WTC11 (cell line): ENCODE measurements around the gene METTL15.

Experiments used
- CTCF ChIP-seq: fragments of 200-600 bp; IDR thresholded peaks from 2 replicates; pipeline ENCODE4 v1.8.0; 2022; ENCODE audit warnings: antibody characterized with exemption
- RORB ChIP-seq: fragments of 250-450 bp; sonication (Bioruptor Pico); IDR thresholded peaks from 2 replicates; pipeline ENCODE4 v1.9.0; 2021; ENCODE audit warnings: mild to moderate bottlenecking
- TEAD1 ChIP-seq: sonication (generic); formaldehyde crosslinking; IDR thresholded peaks from 2 replicates; pipeline ENCODE4 v1.8.0; 2022; ENCODE audit warnings: mild to moderate bottlenecking, missing genetic modification reagents
- TF ChIP-seq, protein P1 (sequence below): sonication (generic); formaldehyde crosslinking; IDR thresholded peaks from 2 replicates; pipeline ENCODE4 v1.8.1; 2023; ENCODE audit warnings: mild to moderate bottlenecking, missing genetic modification reagents, moderate library complexity

- TF ChIP-seq, protein P1, sequence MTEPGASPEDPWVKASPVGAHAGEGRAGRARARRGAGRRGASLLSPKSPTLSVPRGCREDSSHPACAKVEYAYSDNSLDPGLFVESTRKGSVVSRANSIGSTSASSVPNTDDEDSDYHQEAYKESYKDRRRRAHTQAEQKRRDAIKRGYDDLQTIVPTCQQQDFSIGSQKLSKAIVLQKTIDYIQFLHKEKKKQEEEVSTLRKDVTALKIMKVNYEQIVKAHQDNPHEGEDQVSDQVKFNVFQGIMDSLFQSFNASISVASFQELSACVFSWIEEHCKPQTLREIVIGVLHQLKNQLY = no peak
- TF ChIP-seq TEAD1 (CRISPR knock-in tag) = no peak
- TF ChIP-seq RORB = no peak
- no peak for TF ChIP-seq CTCF
These were observed 34.5 kb downstream of the METTL15 start for GRCh38 chr11:28142724-28143123.
